Fibroblast of lung (primary cell): Measurements from ENCODE around the gene SAP25.

Experiments
- CTCF ChIP-seq, 2 donors: IDR thresholded peaks in 1 of 2; conservative IDR thresholded peaks in 1 of 2; 1 replicate in 1 of 2; 2 replicates in 1 of 2; pipeline ENCODE4 v1.5.1; 2011 to 2012; ENCODE audit warnings: low read length in 2 of 2, control low read depth in 1 of 2, inconsistent platforms in 1 of 2, low read depth in 1 of 2, mild to moderate bottlenecking in 1 of 2
- EZH2 ChIP-seq: IDR thresholded peaks from 2 replicates; pipeline ENCODE4 v1.5.1; 2012; ENCODE audit warnings: low read length, control low read depth, mild to moderate bottlenecking; ENCODE audit errors: missing control alignments

DNA sequence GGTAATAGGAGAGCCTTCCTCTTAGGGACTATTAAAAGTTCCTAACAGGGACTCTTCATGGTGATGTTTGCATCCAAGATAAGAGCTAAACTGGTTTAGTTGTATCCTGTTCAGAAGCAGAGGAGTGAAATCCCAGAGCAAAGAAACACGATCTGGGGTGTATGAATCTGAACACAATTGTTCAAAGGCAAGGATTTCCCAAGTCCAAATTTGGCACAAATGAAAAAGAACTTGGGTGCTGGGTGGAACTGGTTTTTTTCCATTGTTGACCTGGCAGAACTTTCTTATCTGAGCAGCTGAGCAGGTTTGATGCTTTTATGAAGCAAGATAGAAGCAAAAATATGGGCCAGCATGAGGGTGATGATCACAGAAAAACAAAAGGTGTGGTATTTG is 28.7 kb downstream of the SAP25 start:
- TF ChIP-seq CTCF (conservative IDR thresholded peaks at IDR 0.05 in 1 of 2, IDR thresholded peaks at IDR 0.05 in 1 of 2; ENCODE audit: low read depth in 1 of 2, low read length in 2 of 2) (no peak), EZH2 (no peak)
